HG03354 (cell line): Measurements from ENCODE around the gene USP9Y.
"Not testable (repeated sequence)": the region's sequence is repeated elsewhere in the genome, so short reads cannot be mapped to it uniquely, and the experiment has no call there.

ENCODE experiments used
- ATAC-seq: cut with Tn5 transposase; IDR thresholded peaks from one replicate; pipeline ENCODE4 v1.9.1; 2021; ENCODE audit warnings: mild to moderate bottlenecking; ENCODE audit not compliant: unreplicated experiment, poor library complexity, severe bottlenecking

Gene USP9Y

GRCh38 chrY:12701181-12701695, at the start of gene USP9Y:
TSS of gene USP9Y (plus strand) at chrY:12701231. CDS start at chrY:12709448, 8,217 bp downstream.
- no peak for ATAC-seq

GRCh38 chrY:12651621-12652036, 49.4 kb upstream of the USP9Y start:
- no peak for ATAC-seq

GRCh38 chrY:12661745-12662681, 39.0 kb upstream of the USP9Y start:
- ATAC-seq: no peak

GRCh38 chrY:12662745-12663591, 38.1 kb upstream of the USP9Y start:
- ATAC-seq: no peak

- not testable (repeated sequence) for ATAC-seq
Measured at GRCh38 chrY:12663845-12664244, 37.2 kb upstream of the USP9Y start.

- ATAC-seq: no peak
Measured at GRCh38 chrY:12678111-12678510, 22.9 kb upstream of the USP9Y start.

GRCh38 chrY:12681535-12681934, 19.5 kb upstream of the USP9Y start:
- ATAC-seq: no peak

- ATAC-seq: no peak
Measured at GRCh38 chrY:12688337-12688736, 12.7 kb upstream of the USP9Y start.

- no peak for ATAC-seq
Measured at GRCh38 chrY:12700087-12700486, 944 bp upstream of the USP9Y start.

GRCh38 chrY:12702174-12702573, 1.1 kb downstream of the USP9Y start:
- no peak for ATAC-seq

- no peak for ATAC-seq
Measured at GRCh38 chrY:12710460-12710859, 9.4 kb downstream of the USP9Y start.

GRCh38 chrY:12715376-12715775, 14.3 kb downstream of the USP9Y start:
- no peak for ATAC-seq

- ATAC-seq: no peak
Measured at GRCh38 chrY:12729746-12730145, 28.7 kb downstream of the USP9Y start.

- no peak for ATAC-seq
Measured at GRCh38 chrY:12733625-12734024, 32.6 kb downstream of the USP9Y start.

GRCh38 chrY:12734051-12734450, 33.0 kb downstream of the USP9Y start:
- no peak for ATAC-seq

GRCh38 chrY:12741414-12741813, 40.4 kb downstream of the USP9Y start:
- no peak for ATAC-seq

GRCh38 chrY:12742725-12743124, 41.7 kb downstream of the USP9Y start:
- ATAC-seq: no peak

GRCh38 chrY:12744091-12744490, 43.1 kb downstream of the USP9Y start:
- no peak for ATAC-seq

GRCh38 chrY:12749293-12749692, 48.3 kb downstream of the USP9Y start:
- ATAC-seq: no peak

- ATAC-seq: no peak
Measured at GRCh38 chrY:12752856-12753255, 51.8 kb downstream of the USP9Y start.
